Fibroblast of lung (primary cell): ENCODE data around the gene VAPB. TPM values are rescaled to one million over a fixed set of nuclear protein-coding genes. Genes with fewer than 3 reads are reported as not detected.

Experiments
- DNase-seq, 2 donors: peaks; one replicate each; pipeline versions ENCODE4 v3.0.0 to v3.0.0-alpha.2; 2010; ENCODE audit warnings: low read depth in 2 of 2
- H2AFZ ChIP-seq: 2 replicates; pipeline ENCODE4 v1.5.1; 2012; ENCODE audit warnings: low read length, control low read depth, inconsistent platforms
- H3K27ac ChIP-seq: 2 replicates; pipeline ENCODE4 v1.5.1; 2011; ENCODE audit warnings: low read length, control low read depth; ENCODE audit not compliant: insufficient read depth
- H3K27me3 ChIP-seq: 2 replicates; pipeline ENCODE4 v1.5.1; 2011; ENCODE audit warnings: mild to moderate bottlenecking, low read length; ENCODE audit not compliant: control insufficient read depth, insufficient read depth
- H3K36me3 ChIP-seq: 2 replicates; pipeline ENCODE4 v1.5.1; 2011; ENCODE audit warnings: low read length; ENCODE audit not compliant: control insufficient read depth, insufficient read depth
- H3K4me1 ChIP-seq: 2 replicates; pipeline ENCODE4 v1.5.1; 2011; ENCODE audit warnings: low read length; ENCODE audit not compliant: control insufficient read depth, insufficient read depth; ENCODE audit errors: extremely low read depth
- H3K4me2 ChIP-seq: 2 replicates; pipeline ENCODE4 v1.5.1; 2011; ENCODE audit warnings: low read length, control low read depth; ENCODE audit not compliant: insufficient read depth; ENCODE audit errors: extremely low read depth
- H3K4me3 ChIP-seq, 4 experiments: fragments of 200-600 bp in 1 of 4; sonication (generic) in 1 of 4; replicated peaks in 1 of 4; 2 replicates each; pipeline ENCODE4 v1.5.1; 2011 to 2016; ENCODE audit warnings: low read length in 4 of 4, low read depth in 3 of 4, mild to moderate bottlenecking in 3 of 4, control low read depth in 2 of 4, inconsistent platforms in 1 of 4, mixed read lengths in 1 of 4; ENCODE audit not compliant: insufficient read depth in 1 of 4; ENCODE audit errors: control extremely low read depth in 1 of 4
- H3K79me2 ChIP-seq: 2 replicates; pipeline ENCODE4 v1.5.1; 2012; ENCODE audit warnings: mild to moderate bottlenecking, low read length, inconsistent platforms; ENCODE audit not compliant: control insufficient read depth, insufficient read depth
- H3K9ac ChIP-seq: 2 replicates; pipeline ENCODE4 v1.5.1; 2011; ENCODE audit warnings: mild to moderate bottlenecking, low read length, control low read depth; ENCODE audit not compliant: insufficient read depth
- H3K9me3 ChIP-seq: 2 replicates; pipeline ENCODE4 v1.5.1; 2012; ENCODE audit warnings: low read depth, low read length; ENCODE audit not compliant: control insufficient read depth, insufficient read depth
- H4K20me1 ChIP-seq: 2 replicates; pipeline ENCODE4 v1.5.1; 2011; ENCODE audit warnings: low read length; ENCODE audit not compliant: control insufficient read depth, insufficient read depth; ENCODE audit errors: extremely low read depth
- EZH2 ChIP-seq: IDR thresholded peaks from 2 replicates; pipeline ENCODE4 v1.5.1; 2012; ENCODE audit warnings: low read length, control low read depth, mild to moderate bottlenecking; ENCODE audit errors: missing control alignments
- polyA plus RNA-seq, 2 donors: library from polyadenylated mRNA; depleted of rRNA in 1 of 2; stranded (reverse) in 1 of 2; unstranded in 1 of 2; fragments of >200 nt; gene quantifications; 2 replicates each; pipeline ENCODE4 v1.2.1, GENCODE V29; 2011 to 2012; ENCODE audit warnings: missing spikeins in 1 of 2
- total RNA-seq: library from RNA; depleted of rRNA; stranded (reverse); fragments of >200 nt; gene quantifications from 2 replicates; pipeline ENCODE4 v1.2.1, GENCODE V29; 2014
- TF ChIP-seq, protein P1 (sequence below), 2 donors: IDR thresholded peaks in 1 of 2; conservative IDR thresholded peaks in 1 of 2; 1 replicate in 1 of 2; 2 replicates in 1 of 2; pipeline ENCODE4 v1.5.1; 2011 to 2012; ENCODE audit warnings: low read length in 2 of 2, control low read depth in 1 of 2, inconsistent platforms in 1 of 2, low read depth in 1 of 2, mild to moderate bottlenecking in 1 of 2

Gene VAPB
- total and polyA plus RNA-seq, 2 donors (not counting 1 experiment from before 2014, with no cell fraction given) = 13.0 to 43.7 TPM

GRCh38 chr20:58452667-58453255 lies 63.7 kb downstream of the VAPB start:
- no peaks in the 10 kb centered on the region for H3K4me1 ChIP-seq
- no peak overlapping the region for H3K9ac ChIP-seq
- no peak overlapping the region for H3K4me2 ChIP-seq
- H4K20me1 ChIP-seq = no peaks in the 10 kb centered on the region
- H3K27ac ChIP-seq = no peak overlapping the region
- no peaks in the 10 kb centered on the region for H3K9me3 ChIP-seq
- TF ChIP-seq, protein P1, sequence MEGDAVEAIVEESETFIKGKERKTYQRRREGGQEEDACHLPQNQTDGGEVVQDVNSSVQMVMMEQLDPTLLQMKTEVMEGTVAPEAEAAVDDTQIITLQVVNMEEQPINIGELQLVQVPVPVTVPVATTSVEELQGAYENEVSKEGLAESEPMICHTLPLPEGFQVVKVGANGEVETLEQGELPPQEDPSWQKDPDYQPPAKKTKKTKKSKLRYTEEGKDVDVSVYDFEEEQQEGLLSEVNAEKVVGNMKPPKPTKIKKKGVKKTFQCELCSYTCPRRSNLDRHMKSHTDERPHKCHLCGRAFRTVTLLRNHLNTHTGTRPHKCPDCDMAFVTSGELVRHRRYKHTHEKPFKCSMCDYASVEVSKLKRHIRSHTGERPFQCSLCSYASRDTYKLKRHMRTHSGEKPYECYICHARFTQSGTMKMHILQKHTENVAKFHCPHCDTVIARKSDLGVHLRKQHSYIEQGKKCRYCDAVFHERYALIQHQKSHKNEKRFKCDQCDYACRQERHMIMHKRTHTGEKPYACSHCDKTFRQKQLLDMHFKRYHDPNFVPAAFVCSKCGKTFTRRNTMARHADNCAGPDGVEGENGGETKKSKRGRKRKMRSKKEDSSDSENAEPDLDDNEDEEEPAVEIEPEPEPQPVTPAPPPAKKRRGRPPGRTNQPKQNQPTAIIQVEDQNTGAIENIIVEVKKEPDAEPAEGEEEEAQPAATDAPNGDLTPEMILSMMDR (conservative IDR thresholded peaks at IDR 0.05 in 1 of 2, IDR thresholded peaks at IDR 0.05 in 1 of 2; ENCODE audit: low read depth in 1 of 2, low read length in 2 of 2) = no peak
- no peak for TF ChIP-seq EZH2
- H3K79me2 ChIP-seq = no peaks in the 10 kb centered on the region
- H3K27me3 ChIP-seq = no peaks in the 10 kb centered on the region
- H2AFZ ChIP-seq = no peak overlapping the region
- H3K4me3 ChIP-seq = no peak overlapping the region
- no peak for DNase-seq
- H3K36me3 ChIP-seq = peaks cover 4% of the 10 kb centered on the region

- Histone ChIP-seq H2AFZ (no peak overlapping the region), H3K4me1 (no peaks in the 10 kb centered on the region), H4K20me1 (no peaks in the 10 kb centered on the region), H3K27ac (no peak overlapping the region), H3K4me2 (no peak overlapping the region), H3K9me3 (no peaks in the 10 kb centered on the region), H3K4me3 (no peak overlapping the region), H3K79me2 (no peaks in the 10 kb centered on the region), H3K36me3 (peaks cover 3% of the 10 kb centered on the region), H3K9ac (no peak overlapping the region), H3K27me3 (no peaks in the 10 kb centered on the region)
- TF ChIP-seq, protein P1 (conservative IDR thresholded peaks at IDR 0.05 in 1 of 2, IDR thresholded peaks at IDR 0.05 in 1 of 2; ENCODE audit: low read depth in 1 of 2, low read length in 2 of 2) = no peak
- no peak for TF ChIP-seq EZH2
- DNase-seq = no peak
Observed at GRCh38 chr20:58453391-58453790, 64.4 kb downstream of the VAPB start.

DNA sequence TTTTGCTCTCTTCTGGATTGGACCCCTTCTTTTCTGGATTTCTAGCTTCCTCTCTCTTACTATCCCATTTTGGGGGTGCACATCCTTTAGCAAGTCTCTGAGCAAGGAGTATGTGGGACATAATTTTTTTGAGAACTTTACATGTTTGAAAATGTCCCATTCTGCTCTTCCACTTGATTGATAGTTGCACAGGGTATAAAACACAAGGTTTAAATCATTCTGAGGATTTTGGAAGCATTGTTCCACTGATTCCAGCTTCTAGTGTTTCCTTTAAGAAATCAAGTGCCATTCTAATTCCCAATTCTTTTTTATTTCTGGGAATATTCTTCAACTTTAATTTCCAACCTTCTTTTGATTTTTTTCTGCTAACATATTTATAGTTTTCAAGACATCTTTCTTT lies 65.4 kb downstream of the VAPB start:
- no peak for DNase-seq
- no peaks in the 10 kb centered on the region for H3K27me3 ChIP-seq
- H3K4me2 ChIP-seq = no peak overlapping the region
- no peak overlapping the region for H3K27ac ChIP-seq
- H3K9ac ChIP-seq = no peak overlapping the region
- no peaks in the 10 kb centered on the region for H3K9me3 ChIP-seq
- H2AFZ ChIP-seq = no peak overlapping the region
- TF ChIP-seq, protein P1 (conservative IDR thresholded peaks at IDR 0.05 in 1 of 2, IDR thresholded peaks at IDR 0.05 in 1 of 2; ENCODE audit: low read depth in 1 of 2, low read length in 2 of 2) = no peak
- no peak for TF ChIP-seq EZH2
- no peaks in the 10 kb centered on the region for H3K79me2 ChIP-seq
- no peak overlapping the region for H3K4me3 ChIP-seq
- no peaks in the 10 kb centered on the region for H4K20me1 ChIP-seq
- no peaks in the 10 kb centered on the region for H3K4me1 ChIP-seq
- no peaks in the 10 kb centered on the region for H3K36me3 ChIP-seq
